NCI-H1930 (cell line): Measurements from ENCODE around the gene ABL1.
"Not testable (repeated sequence)": the region's sequence is repeated elsewhere in the genome, so short reads cannot be mapped to it uniquely, and the experiment has no call there.

Experiments
- DNase-seq, 2 experiments: peaks; one replicate each; lab custom pipeline; 2025; lab: John Stamatoyannopoulos, UW

Gene ABL1

GRCh38 chr9:130825351-130825651 is 9.8 kb upstream of the ABL1 start:
- DNase-seq = no peak

- no peak for DNase-seq
These were observed 9.2 kb upstream of the ABL1 start for GRCh38 chr9:130825809-130826208.

- DNase-seq = no peak
These were observed 5.3 kb upstream of the ABL1 start for GRCh38 chr9:130829762-130830161.

GRCh38 chr9:130830231-130830760 is 4.8 kb upstream of the ABL1 start:
- DNase-seq = no peak

GRCh38 chr9:130831077-130831476 is 4.0 kb upstream of the ABL1 start:
- DNase-seq = no peak

- DNase-seq = no peak
These were observed 1.7 kb upstream of the ABL1 start for GRCh38 chr9:130833031-130833990.

GRCh38 chr9:130835441-130836298 is 616 bp downstream of the ABL1 start:
- no peak for DNase-seq

GRCh38 chr9:130837002-130837511 is 2.0 kb downstream of the ABL1 start:
- no peak for DNase-seq

GRCh38 chr9:130837643-130838042 is 2.6 kb downstream of the ABL1 start:
- no peak for DNase-seq

- DNase-seq = no peak
These were observed 4.4 kb downstream of the ABL1 start for GRCh38 chr9:130839132-130840111.

GRCh38 chr9:130842545-130842944 is 7.5 kb downstream of the ABL1 start:
- no peak for DNase-seq

- DNase-seq = no peak
These were observed 8.2 kb downstream of the ABL1 start for GRCh38 chr9:130843049-130843908.

GRCh38 chr9:130844044-130844451 is 9.0 kb downstream of the ABL1 start:
- DNase-seq = no peak

- no peak for DNase-seq
These were observed 10.2 kb downstream of the ABL1 start for GRCh38 chr9:130845254-130845653.

- no peak for DNase-seq
These were observed 10.9 kb downstream of the ABL1 start for GRCh38 chr9:130845901-130846481.

GRCh38 chr9:130846487-130847305 is 11.6 kb downstream of the ABL1 start:
- no peak for DNase-seq

GRCh38 chr9:130847306-130848217 is 12.5 kb downstream of the ABL1 start:
- DNase-seq = no peak

- not testable (repeated sequence) for DNase-seq
These were observed 13.5 kb downstream of the ABL1 start for GRCh38 chr9:130848514-130848913.
